ENCODE results near the gene STX8. TPM values are rescaled to one million over a fixed set of nuclear protein-coding genes. Genes with fewer than 3 reads are reported as not detected.
"Not testable (repeated sequence)": the region's sequence is repeated elsewhere in the genome, so short reads cannot be mapped to it uniquely, and the experiment has no call there.

STX8 gene
- total RNA-seq, 1 experiment from 2014 or later, result 38.8 TPM

- no peaks in the 10 kb centered on the region for H3K36me3 ChIP-seq (ENCODE audit: control insufficient read depth in 1 of 2, insufficient read depth in 2 of 2, low read length in 2 of 2)
- H3K4me1 ChIP-seq (ENCODE audit: control insufficient read depth in 1 of 2, insufficient read depth in 2 of 2, low read length in 2 of 2), result no peaks in the 10 kb centered on the region
- no peak overlapping the region for H3K27ac ChIP-seq (ENCODE audit: low read depth, low read length)
- no peak overlapping the region for H3K4me2 ChIP-seq (ENCODE audit: low read length)
- H3K9me3 ChIP-seq (ENCODE audit: control insufficient read depth in 1 of 2, insufficient read depth in 1 of 2, low read depth in 1 of 2, low read length in 2 of 2), result no peaks in the 10 kb centered on the region
- ChIA-PET POLR2A (no interaction called here), CTCF (interaction anchor here (0.7 kb wide), 1 partner anchor 8 kb away, joined by 3 read pairs; no protein-coding TSS in a partner anchor), RAD21 (ENCODE audit: low non-redundant PET in 1 of 2, low total read pairs in 2 of 2, uncharacterized antibody in 2 of 2, unreplicated experiment in 2 of 2) (no interaction called here)
- no peak overlapping the region for H3K9ac ChIP-seq (ENCODE audit: low read length)
- no peak for DNase-seq (ENCODE audit: low read depth, low spot score)
- no peaks in the 10 kb centered on the region for H3K9me2 ChIP-seq (ENCODE audit: insufficient read depth)
- H3K4me3 ChIP-seq (replicated peaks in 1 of 2; ENCODE audit: low read depth in 1 of 2, low read length in 2 of 2), result no peak overlapping the region
- H2AFZ ChIP-seq (ENCODE audit: low read depth, low read length, poor library complexity, severe bottlenecking), result no peak overlapping the region
- no peak for ATAC-seq
- H3K79me2 ChIP-seq (ENCODE audit: insufficient read depth, low read length), result no peaks in the 10 kb centered on the region
- no peaks in the 10 kb centered on the region for H3K27me3 ChIP-seq (ENCODE audit: insufficient read depth, low read length)
- BruUV-seq (replicated peaks), result no TSS peak
- no peaks in the 10 kb centered on the region for H4K20me1 ChIP-seq (ENCODE audit: insufficient read depth)
- intact Hi-C loops (cut with micrococcal nuclease), result no loop called here
- TF ChIP-seq EZH2phosphoT487 (IDR thresholded peaks at IDR 0.05; ENCODE audit: borderline replicate concordance), result no peak
- no peak for TF ChIP-seq POLR2AphosphoS5 (IDR thresholded peaks at IDR 0.05; ENCODE audit: low read depth, low read length)
- no peak for TF ChIP-seq RAD21 (IDR thresholded peaks at IDR 0.05; ENCODE audit: low read depth)
- no peak for TF ChIP-seq FOSL1 (IDR thresholded peaks at IDR 0.05; ENCODE audit: low read depth)
- no peak for TF ChIP-seq REST (IDR thresholded peaks at IDR 0.05; ENCODE audit: low read depth)
- TF ChIP-seq ZNF274 (IDR thresholded peaks at IDR 0.05; ENCODE audit: low read depth, low read length), result no peak
- no peak for TF ChIP-seq ZBTB33 (IDR thresholded peaks at IDR 0.05; ENCODE audit: extremely low read depth, insufficient replicate concordance, low read length)
- no peak for TF ChIP-seq ZFX (IDR thresholded peaks at IDR 0.05)
- no peak for TF ChIP-seq CEBPB (IDR thresholded peaks at IDR 0.05; ENCODE audit: low read depth)
- no peak for TF ChIP-seq TCF7L2 (IDR thresholded peaks at IDR 0.05; ENCODE audit: borderline replicate concordance, extremely low read depth, insufficient read depth, insufficient read length)
Observed at GRCh38 chr17:9355846-9356245, 219.8 kb downstream of the STX8 start.

- H3K4me2 ChIP-seq (ENCODE audit: low read length); BruUV-seq (replicated peaks); RAD21 ChIA-PET (ENCODE audit: low non-redundant PET in 1 of 2, low total read pairs in 2 of 2, uncharacterized antibody in 2 of 2, unreplicated experiment in 2 of 2); POLR2A ChIA-PET; H3K36me3 ChIP-seq (ENCODE audit: control insufficient read depth in 1 of 2, insufficient read depth in 2 of 2, low read length in 2 of 2); H2AFZ ChIP-seq (ENCODE audit: low read depth, low read length, poor library complexity, severe bottlenecking); H3K9ac ChIP-seq (ENCODE audit: low read length); H3K27ac ChIP-seq (ENCODE audit: low read depth, low read length); H3K4me1 ChIP-seq (ENCODE audit: control insufficient read depth in 1 of 2, insufficient read depth in 2 of 2, low read length in 2 of 2); ATAC-seq; H4K20me1 ChIP-seq (ENCODE audit: insufficient read depth); H3K27me3 ChIP-seq (ENCODE audit: insufficient read depth, low read length); DNase-seq (ENCODE audit: low read depth, low spot score); intact Hi-C loops (cut with micrococcal nuclease); H3K4me3 ChIP-seq (replicated peaks in 1 of 2; ENCODE audit: low read depth in 1 of 2, low read length in 2 of 2); H3K79me2 ChIP-seq (ENCODE audit: insufficient read depth, low read length); H3K9me2 ChIP-seq (ENCODE audit: insufficient read depth); H3K9me3 ChIP-seq (ENCODE audit: control insufficient read depth in 1 of 2, insufficient read depth in 1 of 2, low read depth in 1 of 2, low read length in 2 of 2): not testable (repeated sequence)
- CTCF ChIA-PET, result interaction anchor here (0.7 kb wide), 1 partner anchor 9 kb away, joined by 3 read pairs; no protein-coding TSS in a partner anchor
Observed at GRCh38 chr17:9355231-9355630, 220.4 kb downstream of the STX8 start.
